ENCODE measurements around the gene SBDS.

- TF ChIP-seq CTCF (IDR thresholded peaks at IDR 0.05) (no peak), POLR2A (IDR thresholded peaks at IDR 0.05) (no peak)
These were observed 44.6 kb downstream of the SBDS start for GRCh38 chr7:66950763-66951162.
